B cell (primary cell): ENCODE results near the gene HSD17B14. TPM values are rescaled to one million over a fixed set of nuclear protein-coding genes. Genes with fewer than 3 reads are reported as not detected.

Experiments
- ATAC-seq: fragments of 200-7000 bp; cut with Tn5 transposase; one replicate; pipeline ENCODE4 v1.10.0; 2021; ENCODE audit warnings: low read depth, mild to moderate bottlenecking, moderate number of reproducible peaks, moderate library complexity
- CTCF ChIA-PET: fragments of 350-600 bp; sonication (Branson Sonifier 250); formaldehyde crosslinking; loops from one replicate; lab custom pipeline; 2021; ENCODE audit warnings: antibody characterized with exemption, inconsistent platforms; lab: Charles Lee
- POLR2A ChIA-PET: fragments of 350-600 bp; sonication (Branson Sonifier 250); formaldehyde crosslinking; loops from one replicate; lab custom pipeline; 2021; ENCODE audit warnings: antibody characterized with exemption; lab: Charles Lee
- DNase-seq: peaks from one replicate; pipeline ENCODE4 v3.0.0; 2013
- H2AFZ ChIP-seq: 2 replicates; pipeline ENCODE4 v1.6.1; 2012; ENCODE audit warnings: mild to moderate bottlenecking, low read depth, low read length; ENCODE audit not compliant: insufficient read depth, poor library complexity, severe bottlenecking
- H3K27ac ChIP-seq, 2 donors: 1 replicate in 1 of 2; 2 replicates in 1 of 2; pipeline ENCODE4 v1.5.1; 2012 to 2013; ENCODE audit warnings: low read length in 2 of 2, mild to moderate bottlenecking in 2 of 2, moderate library complexity in 1 of 2
- H3K27me3 ChIP-seq, 4 experiments: fragments of 200-600 bp in 1 of 4; sonication (generic) in 1 of 4; replicated peaks in 1 of 4; 1 replicate in 2 of 4; 2 replicates in 2 of 4; pipeline versions ENCODE4 v1.6.1 to v1.7.0; 2013 to 2016; ENCODE audit warnings: low read length in 3 of 4, mild to moderate bottlenecking in 2 of 4, mixed read lengths in 1 of 4, moderate library complexity in 1 of 4; ENCODE audit not compliant: insufficient read depth in 4 of 4, control insufficient read depth in 3 of 4; ENCODE audit errors: control extremely low read depth in 1 of 4
- H3K36me3 ChIP-seq, 2 experiments: replicated peaks in 1 of 2; 1 replicate in 1 of 2; 2 replicates in 1 of 2; pipeline versions ENCODE4 v1.6.1 to v1.7.1; 2013; ENCODE audit warnings: low read length in 1 of 2; ENCODE audit not compliant: insufficient read depth in 2 of 2, control insufficient read depth in 1 of 2; ENCODE audit errors: control extremely low read depth in 1 of 2, extremely low read depth in 1 of 2
- H3K4me1 ChIP-seq, 2 donors: fragments of 200-600 bp in 1 of 2; sonication (generic) in 1 of 2; 1 replicate in 1 of 2; 2 replicates in 1 of 2; pipeline versions ENCODE4 v1.5.1 to v1.6.1; 2013 to 2017; ENCODE audit warnings: low read length in 2 of 2; ENCODE audit not compliant: control insufficient read depth in 2 of 2, insufficient read depth in 2 of 2
- H3K4me2 ChIP-seq: replicated peaks from 2 replicates; pipeline ENCODE3; 2012; ENCODE audit warnings: mild to moderate bottlenecking, low read depth, low read length; ENCODE audit not compliant: poor library complexity, severe bottlenecking
- H3K4me3 ChIP-seq, 5 experiments: fragments of 200-600 bp in 1 of 5; sonication (generic) in 1 of 5; 1 replicate in 3 of 5; 2 replicates in 2 of 5; pipeline versions ENCODE4 v1.5.1 to v1.7.0; 2011 to 2016; ENCODE audit warnings: low read length in 4 of 5, mild to moderate bottlenecking in 4 of 5, low read depth in 2 of 5, control low read depth in 1 of 5, moderate library complexity in 1 of 5; ENCODE audit not compliant: insufficient read depth in 1 of 5; ENCODE audit errors: control extremely low read depth in 1 of 5, extremely low read depth in 1 of 5
- H3K79me2 ChIP-seq: fragments of 200-600 bp; sonication (generic); one replicate; pipeline ENCODE4 v1.6.0; 2016; ENCODE audit warnings: low read length; ENCODE audit not compliant: control insufficient read depth, insufficient read depth
- H3K9ac ChIP-seq: fragments of 200-600 bp; sonication (generic); 2 replicates; pipeline ENCODE4 v1.6.1; 2017; ENCODE audit warnings: mild to moderate bottlenecking, low read length, moderate library complexity
- H3K9me3 ChIP-seq, 3 donors: one replicate each; pipeline versions ENCODE4 v1.6.1 to v1.7.1; 2013; ENCODE audit warnings: low read length in 2 of 3; ENCODE audit not compliant: control insufficient read depth in 2 of 3, insufficient read depth in 1 of 3; ENCODE audit errors: control extremely low read depth in 1 of 3
- H4K20me1 ChIP-seq: 2 replicates; pipeline ENCODE4 v1.6.0; 2012; ENCODE audit warnings: mild to moderate bottlenecking, low read length; ENCODE audit not compliant: insufficient read depth, control insufficient read depth, poor library complexity, severe bottlenecking
- H3K27ac Mint-ChIP-seq: one replicate; pipeline ENCODE4 v1.8.0; 2021; ENCODE audit warnings: mixed read lengths
- H3K27me3 Mint-ChIP-seq: one replicate; pipeline ENCODE4 v1.8.0; 2021; ENCODE audit warnings: mixed read lengths
- H3K4me1 Mint-ChIP-seq: one replicate; pipeline ENCODE4 v1.8.0; 2021; ENCODE audit warnings: mixed read lengths
- H3K4me3 Mint-ChIP-seq: one replicate; pipeline ENCODE4 v1.8.0; 2021; ENCODE audit warnings: mixed read lengths
- H3K9me3 Mint-ChIP-seq: one replicate; pipeline ENCODE4 v1.8.0; 2022; ENCODE audit warnings: mixed read lengths; ENCODE audit not compliant: insufficient read depth
- CTCF ChIP-seq: fragments of 200-600 bp; IDR thresholded peaks from one replicate; pipeline ENCODE4 v1.8.0; 2022; ENCODE audit warnings: antibody characterized with exemption, mild to moderate bottlenecking
- EZH2 ChIP-seq: IDR thresholded peaks from 2 replicates; pipeline ENCODE4 v1.6.1; 2012; ENCODE audit warnings: borderline replicate concordance, low read depth, mild to moderate bottlenecking, moderate library complexity, low read length; ENCODE audit not compliant: insufficient read depth, poor library complexity, severe bottlenecking
- WGBS: methylation state at CpG from one replicate; pipeline ENCODE4 v1.1.5; 2013; ENCODE audit warnings: missing lambda C conversion rate; ENCODE audit not compliant: insufficient coverage; 5-methylcytosine and 5-hydroxymethylcytosine counted together
- intact Hi-C: fragments of 100-400 bp; cut with micrococcal nuclease; formaldehyde crosslinking; loops from one replicate; pipeline ENCODE4 v1.10.0; 2022
- polyA plus RNA-seq: library from polyadenylated mRNA; depleted of rRNA; stranded (reverse); fragments of >200 nt; gene quantifications from 2 replicates; pipeline ENCODE4 v1.2.3, GENCODE V29; 2012
- total RNA-seq, 2 donors: library from RNA; stranded (reverse); fragments of 120-200 nt in 1 of 2; gene quantifications; 1 replicate in 1 of 2; 2 replicates in 1 of 2; pipeline versions ENCODE4 v1.2.3 to v1.2.4, GENCODE V29; 2013 to 2022

Gene HSD17B14
- total and polyA plus RNA-seq, 2 donors (not counting 1 experiment from before 2014, with no cell fraction given): 2.5 to 2.9 TPM

- no peaks in the 10 kb centered on the region for H3K79me2 ChIP-seq
- TF ChIP-seq CTCF (peak; percentile 96), EZH2 (no peak)
- H3K9ac ChIP-seq: peak overlapping the region; percentile 68
- DNase-seq (peak; percentile 93), ATAC-seq (peak; percentile 98)
- peak overlapping the region; percentile 30 to 62 for H3K27ac ChIP-seq
- no peaks in the 10 kb centered on the region for H4K20me1 ChIP-seq
- H3K9me3 Mint-ChIP-seq: no peaks in the 10 kb centered on the region
- intact Hi-C loops: loop anchor here (1.0 to 5.0 kb wide), 10 partner anchors 15 to 972 kb away; partner anchors contain the start of genes AP2A1, DBP, FTL and GYS1
- H3K9me3 ChIP-seq: no peaks in the 10 kb centered on the region
- H3K27ac Mint-ChIP-seq: peak overlapping the region; percentile 93
- H3K36me3 ChIP-seq: no peaks in the 10 kb centered on the region
- peaks cover 11% of the 10 kb centered on the region for H3K4me1 Mint-ChIP-seq
- POLR2A ChIA-PET: interaction anchor here (0.5 to 2.1 kb wide), 11 partner anchors 12 to 176 kb away, joined by 3 to 9 read pairs (median 5); partner anchors contain the start of genes BCAT2, CA11 and HSD17B14
- CTCF ChIA-PET: interaction anchor here (0.5 to 17.5 kb wide), 32 partner anchors 7 to 867 kb away, joined by 3 to 553 read pairs (median 4); partner anchors contain the start of genes BCAT2, CA11, GYS1 and HSD17B14
- H3K4me3 ChIP-seq: peak overlapping the region; percentile 42 to 68 (median 60)
- no peaks in the 10 kb centered on the region for H3K27me3 ChIP-seq
- H2AFZ ChIP-seq: peak overlapping the region; percentile 75
- no peaks in the 10 kb centered on the region for H3K27me3 Mint-ChIP-seq
- peak overlapping the region; percentile 98 for H3K4me3 Mint-ChIP-seq
- 3% methylated on average over 38 of the region's 38 CpGs for WGBS
- H3K4me1 ChIP-seq: peaks cover 3 to 10% of the 10 kb centered on the region in 2 donors
- peak overlapping the region; percentile 80 for H3K4me2 ChIP-seq
Measured at GRCh38 chr19:48795055-48795684, 41.1 kb downstream of the HSD17B14 start.

DNA sequence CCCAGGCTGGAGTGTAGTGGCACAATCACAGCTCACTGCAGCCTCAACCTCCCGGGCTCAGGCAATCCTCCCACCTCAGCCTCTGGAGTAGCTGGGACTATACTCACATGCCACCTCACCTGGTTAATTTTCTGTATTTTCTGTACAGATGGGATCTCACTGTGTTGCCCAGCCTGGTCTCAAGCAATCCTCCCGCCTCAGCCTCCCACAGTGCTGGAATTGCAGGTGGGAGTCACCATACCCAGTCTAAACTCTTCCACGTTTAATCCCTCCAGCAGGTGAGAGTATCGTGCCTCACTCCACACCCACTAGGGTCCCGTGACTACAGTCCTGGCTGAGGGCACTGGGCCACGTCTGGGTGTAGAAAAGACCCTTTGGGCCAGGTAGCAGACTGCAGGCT lies 42.0 kb downstream of the HSD17B14 start:
- no peak overlapping the region for H2AFZ ChIP-seq
- intact Hi-C loops: loop anchor here (2.0 kb wide), 1 partner anchor 973 kb away; the partner anchor contains the start of gene AP2A1
- POLR2A ChIA-PET: interaction anchor here (0.6 to 2.1 kb wide), 3 partner anchors 43 to 177 kb away, joined by 5 to 8 read pairs (median 8); partner anchors contain the start of gene HSD17B14

More for the DNA sequence above, 42.0 kb downstream of the HSD17B14 start:
- no peaks in the 10 kb centered on the region for H3K9me3 ChIP-seq
- no peak for ATAC-seq
- H3K27ac ChIP-seq: no peak overlapping the region
- no peak overlapping the region for H3K4me3 ChIP-seq
- TF ChIP-seq EZH2 (no peak), CTCF (no peak)
- Mint-ChIP-seq H3K4me1 (peaks cover 11% of the 10 kb centered on the region), H3K9me3 (no peaks in the 10 kb centered on the region), H3K27ac (peak overlapping the region; percentile 50), H3K4me3 (peak overlapping the region; percentile 98), H3K27me3 (no peaks in the 10 kb centered on the region)
- no peaks in the 10 kb centered on the region for H4K20me1 ChIP-seq
- H3K79me2 ChIP-seq: no peaks in the 10 kb centered on the region
- no peak for DNase-seq
- peaks cover 3 to 10% of the 10 kb centered on the region in 2 donors for H3K4me1 ChIP-seq
- H3K4me2 ChIP-seq: no peak overlapping the region
- no peaks in the 10 kb centered on the region for H3K36me3 ChIP-seq
- H3K9ac ChIP-seq: no peak overlapping the region
- 90% methylated on average over 6 of the region's 6 CpGs for WGBS
- CTCF ChIA-PET: interaction anchor here (0.7 to 17.5 kb wide), 9 partner anchors 12 to 184 kb away, joined by 3 to 553 read pairs (median 8); partner anchors contain the start of genes BCAT2 and HSD17B14
- H3K27me3 ChIP-seq: no peaks in the 10 kb centered on the region
